ENCODE measurements around the gene PRXL2C. TPM values are rescaled to one million over a fixed set of nuclear protein-coding genes. Genes with fewer than 3 reads are reported as not detected.

Gene PRXL2C
- total and polyA plus RNA-seq, 2 donors (not counting 1 experiment from before 2014, with no cell fraction given) = 10.9 to 16.1 TPM

DNA sequence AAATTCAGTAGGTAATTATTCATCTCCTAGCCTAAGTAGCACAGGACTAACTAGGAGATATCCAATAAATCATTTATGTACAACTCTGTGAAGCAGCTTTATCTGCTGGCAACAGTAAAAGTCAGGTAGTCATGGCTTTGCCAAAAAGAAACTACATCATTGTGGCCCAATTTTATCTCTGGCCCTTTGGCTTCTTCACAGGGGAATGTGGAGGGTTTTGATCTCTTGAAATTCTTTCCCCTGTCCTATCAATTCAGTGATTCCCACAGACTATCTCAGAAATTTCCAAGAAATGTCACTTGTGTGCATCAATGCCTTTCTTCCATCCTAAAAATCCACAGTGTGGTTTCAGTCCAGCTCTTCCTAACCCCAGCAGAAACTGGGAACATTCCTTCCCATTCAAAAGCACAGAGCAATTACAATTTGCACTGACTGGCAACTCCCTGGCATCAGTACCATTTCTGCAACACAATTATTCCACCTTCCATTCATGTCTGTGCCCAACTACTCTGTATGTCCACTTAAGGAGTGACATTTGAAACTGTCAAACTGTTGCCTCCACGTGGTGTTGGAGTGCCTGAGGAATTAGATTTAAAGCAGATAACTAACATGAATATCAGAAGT, 42.0 kb downstream of the PRXL2C start:
- TF ChIP-seq, protein P1, sequence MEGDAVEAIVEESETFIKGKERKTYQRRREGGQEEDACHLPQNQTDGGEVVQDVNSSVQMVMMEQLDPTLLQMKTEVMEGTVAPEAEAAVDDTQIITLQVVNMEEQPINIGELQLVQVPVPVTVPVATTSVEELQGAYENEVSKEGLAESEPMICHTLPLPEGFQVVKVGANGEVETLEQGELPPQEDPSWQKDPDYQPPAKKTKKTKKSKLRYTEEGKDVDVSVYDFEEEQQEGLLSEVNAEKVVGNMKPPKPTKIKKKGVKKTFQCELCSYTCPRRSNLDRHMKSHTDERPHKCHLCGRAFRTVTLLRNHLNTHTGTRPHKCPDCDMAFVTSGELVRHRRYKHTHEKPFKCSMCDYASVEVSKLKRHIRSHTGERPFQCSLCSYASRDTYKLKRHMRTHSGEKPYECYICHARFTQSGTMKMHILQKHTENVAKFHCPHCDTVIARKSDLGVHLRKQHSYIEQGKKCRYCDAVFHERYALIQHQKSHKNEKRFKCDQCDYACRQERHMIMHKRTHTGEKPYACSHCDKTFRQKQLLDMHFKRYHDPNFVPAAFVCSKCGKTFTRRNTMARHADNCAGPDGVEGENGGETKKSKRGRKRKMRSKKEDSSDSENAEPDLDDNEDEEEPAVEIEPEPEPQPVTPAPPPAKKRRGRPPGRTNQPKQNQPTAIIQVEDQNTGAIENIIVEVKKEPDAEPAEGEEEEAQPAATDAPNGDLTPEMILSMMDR (IDR thresholded peaks at IDR 0.05) = no peak
- TF ChIP-seq EZH2 (IDR thresholded peaks at IDR 0.05; ENCODE audit: borderline replicate concordance, insufficient read depth, low read depth, low read length, poor library complexity, severe bottlenecking) = no peak
- Histone ChIP-seq H3K27ac (ENCODE audit: low read length in 2 of 2) (no peak overlapping the region), H2AFZ (ENCODE audit: insufficient read depth, low read depth, low read length, poor library complexity, severe bottlenecking) (no peak overlapping the region), H3K9ac (ENCODE audit: low read length) (no peak overlapping the region), H3K4me2 (replicated peaks; ENCODE audit: low read depth, low read length, poor library complexity, severe bottlenecking) (no peak overlapping the region), H3K9me3 (ENCODE audit: control extremely low read depth in 1 of 3, control insufficient read depth in 2 of 3, insufficient read depth in 1 of 3, low read length in 2 of 3) (no peaks in the 10 kb centered on the region), H3K79me2 (ENCODE audit: control insufficient read depth, insufficient read depth, low read length) (no peaks in the 10 kb centered on the region), H3K27me3 (replicated peaks in 1 of 4; ENCODE audit: control extremely low read depth in 1 of 4, control insufficient read depth in 3 of 4, insufficient read depth in 4 of 4, low read length in 3 of 4) (peaks cover 0 to 15% (median 8%) of the 10 kb centered on the region in 4 experiments), H3K4me1 (ENCODE audit: control insufficient read depth in 2 of 2, insufficient read depth in 2 of 2, low read length in 2 of 2) (peaks cover under 1% of the 10 kb centered on the region in 2 donors), H4K20me1 (ENCODE audit: control insufficient read depth, insufficient read depth, low read length, poor library complexity, severe bottlenecking) (no peaks in the 10 kb centered on the region), H3K36me3 (replicated peaks in 1 of 2; ENCODE audit: control extremely low read depth in 1 of 2, control insufficient read depth in 1 of 2, extremely low read depth in 1 of 2, insufficient read depth in 2 of 2, low read length in 1 of 2) (no peaks in the 10 kb centered on the region), H3K4me3 (ENCODE audit: control extremely low read depth in 1 of 5, extremely low read depth in 1 of 5, insufficient read depth in 1 of 5, low read depth in 2 of 5, low read length in 4 of 5) (no peak overlapping the region)
- ChIA-PET POLR2A (no interaction called here), CTCF (no interaction called here)
- Mint-ChIP-seq H3K27ac (no peak overlapping the region), H3K4me3 (no peak overlapping the region), H3K27me3 (peaks cover 53% of the 10 kb centered on the region), H3K9me3 (ENCODE audit: insufficient read depth) (no peaks in the 10 kb centered on the region), H3K4me1 (peaks cover 1% of the 10 kb centered on the region)
- no peak for ATAC-seq (ENCODE audit: low read depth)
- no peak for DNase-seq
- intact Hi-C loops (cut with micrococcal nuclease) = no loop called here
- WGBS (ENCODE audit: insufficient coverage) = no CpG with 5 or more reads among the region's 1 CpG

DNA sequence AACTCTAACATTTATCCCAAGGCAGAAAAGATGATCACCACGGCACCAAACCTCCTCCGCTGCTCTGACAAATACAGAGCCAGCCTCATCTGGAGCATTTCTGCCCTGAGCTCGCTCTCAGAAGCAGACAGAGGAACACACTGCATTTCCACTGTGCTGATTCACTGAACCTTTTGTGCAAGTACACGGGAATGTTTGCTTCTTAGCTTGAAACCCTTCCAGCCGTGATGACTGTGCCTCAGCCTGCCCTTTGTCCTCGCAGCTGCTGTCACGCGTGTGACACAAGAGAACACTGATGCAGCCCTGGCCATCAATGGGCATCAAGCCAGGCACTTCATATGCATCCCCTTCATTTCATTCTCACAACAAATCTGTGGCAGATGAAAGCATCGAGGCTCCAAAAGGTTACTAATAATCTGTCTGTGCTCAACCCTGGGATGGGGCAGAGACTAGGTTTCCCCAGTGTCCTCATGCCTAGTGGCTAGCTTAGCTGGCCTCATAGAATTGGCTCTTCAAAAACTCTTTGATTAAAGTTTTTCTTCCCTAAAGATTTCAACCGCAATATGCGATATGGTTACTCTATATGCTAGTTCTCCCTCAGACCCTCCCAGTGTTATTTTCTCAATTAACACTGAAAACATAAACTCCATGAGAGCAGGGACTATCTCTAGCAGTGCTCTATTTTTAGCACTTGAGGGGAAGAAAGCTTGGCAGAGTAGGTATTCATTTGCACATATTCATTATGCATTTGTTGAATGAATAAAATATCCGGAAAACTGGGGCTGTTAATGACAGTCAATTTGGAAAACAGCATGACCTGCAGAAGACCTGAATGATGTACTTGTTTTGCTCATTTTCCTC, 42.8 kb downstream of the PRXL2C start:
- TF ChIP-seq EZH2 (IDR thresholded peaks at IDR 0.05; ENCODE audit: borderline replicate concordance, insufficient read depth, low read depth, low read length, poor library complexity, severe bottlenecking) = no peak
- TF ChIP-seq, protein P1 (IDR thresholded peaks at IDR 0.05) = no peak
- peaks cover 0 to 10% (median 6%) of the 10 kb centered on the region in 4 experiments for H3K27me3 ChIP-seq (replicated peaks in 1 of 4; ENCODE audit: control extremely low read depth in 1 of 4, control insufficient read depth in 3 of 4, insufficient read depth in 4 of 4, low read length in 3 of 4)
- ChIA-PET POLR2A (no interaction called here), CTCF (no interaction called here)
- no peak overlapping the region for H3K9ac ChIP-seq (ENCODE audit: low read length)
- no peaks in the 10 kb centered on the region for H3K36me3 ChIP-seq (replicated peaks in 1 of 2; ENCODE audit: control extremely low read depth in 1 of 2, control insufficient read depth in 1 of 2, extremely low read depth in 1 of 2, insufficient read depth in 2 of 2, low read length in 1 of 2)
- no peak overlapping the region for H3K27ac ChIP-seq (ENCODE audit: low read length in 2 of 2)
- Mint-ChIP-seq H3K9me3 (ENCODE audit: insufficient read depth) (no peaks in the 10 kb centered on the region), H3K27me3 (peaks cover 47% of the 10 kb centered on the region), H3K4me3 (no peak overlapping the region), H3K4me1 (no peaks in the 10 kb centered on the region), H3K27ac (no peak overlapping the region)
- no peak overlapping the region for H3K4me2 ChIP-seq (replicated peaks; ENCODE audit: low read depth, low read length, poor library complexity, severe bottlenecking)
- DNase-seq (no peak), ATAC-seq (ENCODE audit: low read depth) (no peak)
- no peaks in the 10 kb centered on the region for H3K79me2 ChIP-seq (ENCODE audit: control insufficient read depth, insufficient read depth, low read length)
- H3K4me3 ChIP-seq (ENCODE audit: control extremely low read depth in 1 of 5, extremely low read depth in 1 of 5, insufficient read depth in 1 of 5, low read depth in 2 of 5, low read length in 4 of 5) = no peak overlapping the region
- no peaks in the 10 kb centered on the region for H3K4me1 ChIP-seq (ENCODE audit: control insufficient read depth in 2 of 2, insufficient read depth in 2 of 2, low read length in 2 of 2)
- H2AFZ ChIP-seq (ENCODE audit: insufficient read depth, low read depth, low read length, poor library complexity, severe bottlenecking) = no peak overlapping the region
- intact Hi-C loops (cut with micrococcal nuclease) = no loop called here
- WGBS (ENCODE audit: insufficient coverage) = 37% methylated on average over 9 of the region's 12 CpGs
- no peaks in the 10 kb centered on the region for H3K9me3 ChIP-seq (ENCODE audit: control extremely low read depth in 1 of 3, control insufficient read depth in 2 of 3, insufficient read depth in 1 of 3, low read length in 2 of 3)
- H4K20me1 ChIP-seq (ENCODE audit: control insufficient read depth, insufficient read depth, low read length, poor library complexity, severe bottlenecking) = no peaks in the 10 kb centered on the region

Measured in B cell (primary cell).